K562 (cell line): ENCODE measurements around the gene GBF1. TPM values are rescaled to one million over a fixed set of nuclear protein-coding genes. Genes with fewer than 3 reads are reported as not detected.

Experiments
- ADNP ChIP-seq: fragments of 200-800 bp; sonication (Bioruptor generic); IDR thresholded peaks from 2 replicates; pipeline ENCODE4 v1.6.1; 2016; ENCODE audit warnings: missing genetic modification characterization, missing compliant biosample characterization
- ATF2 ChIP-seq: sonication (generic); formaldehyde crosslinking; IDR thresholded peaks from 2 replicates; pipeline ENCODE4 v1.8.1; 2022; ENCODE audit warnings: missing genetic modification reagents
- CEBPZ ChIP-seq: fragments of 150-350 bp; IDR thresholded peaks from 2 replicates; pipeline ENCODE4 v1.6.1; 2014; ENCODE audit warnings: low read depth, mild to moderate bottlenecking, low read length, borderline replicate concordance
- DDX20 ChIP-seq: fragments of 450-650 bp; IDR thresholded peaks from 2 replicates; pipeline ENCODE4 v1.6.1; 2016; ENCODE audit warnings: missing genetic modification characterization, low read depth, mild to moderate bottlenecking, missing compliant biosample characterization, moderate library complexity
- HMBOX1 ChIP-seq: sonication (generic); IDR thresholded peaks from 2 replicates; pipeline ENCODE4 v1.6.1; 2016
- JUND ChIP-seq, 2 experiments: IDR thresholded peaks; 2 replicates in 1 of 2; 3 replicates in 1 of 2; pipeline ENCODE4 v1.6.1; 2011; ENCODE audit warnings: borderline replicate concordance in 2 of 2, low read depth in 2 of 2, low read length in 2 of 2, improper control_type of control experiment in 1 of 2, missing biosample characterization in 1 of 2, missing genetic modification characterization in 1 of 2, missing genetic modification reagents in 1 of 2
- NONO ChIP-seq, 2 experiments: fragments of 200-400 bp in 1 of 2; fragments of 450-650 bp in 1 of 2; formaldehyde crosslinking in 1 of 2; IDR thresholded peaks; 2 replicates each; pipeline ENCODE4 v1.6.1; 2017; ENCODE audit warnings: low read depth in 2 of 2, mild to moderate bottlenecking in 2 of 2, moderate library complexity in 2 of 2, low read length in 1 of 2
- RBM14 ChIP-seq: fragments of 200-400 bp; formaldehyde crosslinking; IDR thresholded peaks from 2 replicates; pipeline ENCODE4 v1.6.1; 2018; ENCODE audit warnings: low read depth, mild to moderate bottlenecking, low read length, moderate library complexity, borderline replicate concordance; ENCODE audit not compliant: insufficient read depth
- ZNF583 ChIP-seq: fragments of 250-450 bp; sonication (Bioruptor Pico); IDR thresholded peaks from 2 replicates; pipeline ENCODE4 v1.4.0; 2020
- polyA plus RNA-seq, 8 experiments: library from polyadenylated mRNA; depleted of rRNA in 4 of 8; stranded (reverse) in 5 of 8; unstranded in 3 of 8; fragments of >200 nt; fragmentation: Nextera tagmentation in 2 of 8; fragmentation: Illumina TruSeq in 1 of 8; extraction: Ambion mirVana in 2 of 8; extraction: Trizol in 1 of 8; gene quantifications; 2 replicates each; pipeline versions ENCODE4 v1.2.1 to v1.2.3, GENCODE V29; 2011 to 2014; ENCODE audit warnings: inconsistent platforms in 1 of 8, missing spikeins in 1 of 8
- total RNA-seq, 7 experiments: library from RNA; depleted of rRNA in 6 of 7; stranded (reverse); fragments of >200 nt in 6 of 7; fragmentation: Illumina TruSeq in 2 of 7; extraction: Trizol in 2 of 7; gene quantifications; 2 replicates each; pipeline versions ENCODE4 v1.2.1 to v1.2.3, GENCODE V29; 2011 to 2021; ENCODE audit warnings: low replicate concordance in 1 of 7
- TF ChIP-seq, protein P1 (sequence below): fragments of 450-650 bp; IDR thresholded peaks from 2 replicates; pipeline ENCODE4 v1.6.1; 2016; ENCODE audit warnings: antibody characterized with exemption
- TF ChIP-seq, protein P2 (sequence below): sonication (generic); formaldehyde crosslinking; IDR thresholded peaks from 2 replicates; pipeline ENCODE4 v1.8.0; 2023; ENCODE audit warnings: mild to moderate bottlenecking, missing genetic modification reagents

The GBF1 gene
- total and polyA plus RNA-seq, 9 of the 15 experiments (the other 6 are each of a cell fraction or from before 2014, with no cell fraction given): 0.69 to 28.0 (median 10.3) TPM

DNA sequence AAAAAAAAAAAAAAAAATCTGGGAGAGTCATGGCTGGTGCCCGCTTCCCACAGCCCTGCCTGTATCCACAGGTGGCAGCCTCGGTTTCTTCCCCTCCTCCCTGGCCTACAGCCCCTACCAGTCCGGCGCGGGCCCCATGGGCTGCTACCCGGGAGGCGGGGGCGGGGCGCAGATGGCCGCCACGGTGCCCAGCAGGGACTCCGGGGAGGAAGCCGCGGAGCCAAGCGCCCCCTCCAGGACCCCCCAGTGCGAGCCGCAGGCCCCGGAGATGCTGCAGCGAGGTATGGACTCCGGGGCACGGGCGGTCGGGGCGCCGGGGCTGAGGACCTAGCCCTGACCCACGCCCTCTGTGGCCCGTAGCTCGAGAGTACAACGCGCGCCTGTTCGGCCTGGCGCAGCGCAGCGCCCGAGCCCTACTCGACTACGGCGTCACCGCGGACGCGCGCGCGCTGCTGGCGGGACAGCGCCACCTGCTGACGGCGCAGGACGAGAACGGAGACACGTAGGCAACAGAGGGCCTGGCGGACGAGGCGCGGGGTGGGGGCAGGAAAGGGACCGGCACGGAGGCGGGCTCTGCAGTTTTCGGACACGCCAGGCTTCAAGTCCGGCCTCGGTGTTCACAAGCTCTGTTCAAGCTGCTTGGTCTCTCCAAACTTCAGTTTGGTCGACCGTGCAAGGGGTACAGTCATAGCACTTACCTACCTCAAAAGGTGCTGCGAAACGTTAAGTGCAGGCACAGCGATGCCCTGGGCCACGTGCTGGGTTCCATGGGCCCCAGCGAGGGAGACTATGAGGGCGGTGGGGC, 154.1 kb downstream of the GBF1 start (continued):
- TF ChIP-seq HMBOX1 (no peak), NONO (IDR thresholded peaks at IDR 0.05; ENCODE audit: low read depth in 2 of 2, low read length in 1 of 2) (0 out of 4 replicates have a peak, but pooled peaks of 1 of the 2 experiments have one; percentile 31), ATF2 (CRISPR knock-in tag) (no peak), RBM14 (0 out of 2 replicates have a peak, but pooled peaks have one; percentile 29), JUND (IDR thresholded peaks at IDR 0.05; ENCODE audit: borderline replicate concordance, low read depth, low read length) (peak; percentile 44), JUND (tag; IDR thresholded peaks at IDR 0.05; ENCODE audit: borderline replicate concordance, low read depth, low read length) (no peak; the same call in 2 of the 3 replicates), CEBPZ (no peak), DDX20 (tag) (no peak), ZNF583 (CRISPR knock-in tag) (no peak), ADNP (no peak)
- TF ChIP-seq, protein P1, sequence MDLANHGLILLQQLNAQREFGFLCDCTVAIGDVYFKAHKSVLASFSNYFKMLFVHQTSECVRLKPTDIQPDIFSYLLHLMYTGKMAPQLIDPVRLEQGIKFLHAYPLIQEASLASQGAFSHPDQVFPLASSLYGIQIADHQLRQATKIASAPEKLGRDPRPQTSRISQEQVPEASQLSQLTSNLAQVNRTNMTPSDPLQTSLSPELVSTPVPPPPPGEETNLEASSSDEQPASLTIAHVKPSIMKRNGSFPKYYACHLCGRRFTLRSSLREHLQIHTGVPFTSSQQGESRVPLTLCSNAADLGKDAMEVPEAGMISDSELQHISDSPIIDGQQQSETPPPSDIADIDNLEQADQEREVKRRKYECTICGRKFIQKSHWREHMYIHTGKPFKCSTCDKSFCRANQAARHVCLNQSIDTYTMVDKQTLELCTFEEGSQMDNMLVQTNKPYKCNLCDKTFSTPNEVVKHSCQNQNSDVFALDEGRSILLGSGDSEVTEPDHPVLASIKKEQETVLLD: no peak
- TF ChIP-seq, protein P2, sequence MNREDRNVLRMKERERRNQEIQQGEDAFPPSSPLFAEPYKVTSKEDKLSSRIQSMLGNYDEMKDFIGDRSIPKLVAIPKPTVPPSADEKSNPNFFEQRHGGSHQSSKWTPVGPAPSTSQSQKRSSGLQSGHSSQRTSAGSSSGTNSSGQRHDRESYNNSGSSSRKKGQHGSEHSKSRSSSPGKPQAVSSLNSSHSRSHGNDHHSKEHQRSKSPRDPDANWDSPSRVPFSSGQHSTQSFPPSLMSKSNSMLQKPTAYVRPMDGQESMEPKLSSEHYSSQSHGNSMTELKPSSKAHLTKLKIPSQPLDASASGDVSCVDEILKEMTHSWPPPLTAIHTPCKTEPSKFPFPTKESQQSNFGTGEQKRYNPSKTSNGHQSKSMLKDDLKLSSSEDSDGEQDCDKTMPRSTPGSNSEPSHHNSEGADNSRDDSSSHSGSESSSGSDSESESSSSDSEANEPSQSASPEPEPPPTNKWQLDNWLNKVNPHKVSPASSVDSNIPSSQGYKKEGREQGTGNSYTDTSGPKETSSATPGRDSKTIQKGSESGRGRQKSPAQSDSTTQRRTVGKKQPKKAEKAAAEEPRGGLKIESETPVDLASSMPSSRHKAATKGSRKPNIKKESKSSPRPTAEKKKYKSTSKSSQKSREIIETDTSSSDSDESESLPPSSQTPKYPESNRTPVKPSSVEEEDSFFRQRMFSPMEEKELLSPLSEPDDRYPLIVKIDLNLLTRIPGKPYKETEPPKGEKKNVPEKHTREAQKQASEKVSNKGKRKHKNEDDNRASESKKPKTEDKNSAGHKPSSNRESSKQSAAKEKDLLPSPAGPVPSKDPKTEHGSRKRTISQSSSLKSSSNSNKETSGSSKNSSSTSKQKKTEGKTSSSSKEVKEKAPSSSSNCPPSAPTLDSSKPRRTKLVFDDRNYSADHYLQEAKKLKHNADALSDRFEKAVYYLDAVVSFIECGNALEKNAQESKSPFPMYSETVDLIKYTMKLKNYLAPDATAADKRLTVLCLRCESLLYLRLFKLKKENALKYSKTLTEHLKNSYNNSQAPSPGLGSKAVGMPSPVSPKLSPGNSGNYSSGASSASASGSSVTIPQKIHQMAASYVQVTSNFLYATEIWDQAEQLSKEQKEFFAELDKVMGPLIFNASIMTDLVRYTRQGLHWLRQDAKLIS: peak; percentile 64; the same call in 1 of the 2 replicates
